ENCODE results near the gene ALX3. TPM values are rescaled to one million over a fixed set of nuclear protein-coding genes. Genes with fewer than 3 reads are reported as not detected.

Gene ALX3
- polyA plus RNA-seq, 1 experiment = not detected

DNA sequence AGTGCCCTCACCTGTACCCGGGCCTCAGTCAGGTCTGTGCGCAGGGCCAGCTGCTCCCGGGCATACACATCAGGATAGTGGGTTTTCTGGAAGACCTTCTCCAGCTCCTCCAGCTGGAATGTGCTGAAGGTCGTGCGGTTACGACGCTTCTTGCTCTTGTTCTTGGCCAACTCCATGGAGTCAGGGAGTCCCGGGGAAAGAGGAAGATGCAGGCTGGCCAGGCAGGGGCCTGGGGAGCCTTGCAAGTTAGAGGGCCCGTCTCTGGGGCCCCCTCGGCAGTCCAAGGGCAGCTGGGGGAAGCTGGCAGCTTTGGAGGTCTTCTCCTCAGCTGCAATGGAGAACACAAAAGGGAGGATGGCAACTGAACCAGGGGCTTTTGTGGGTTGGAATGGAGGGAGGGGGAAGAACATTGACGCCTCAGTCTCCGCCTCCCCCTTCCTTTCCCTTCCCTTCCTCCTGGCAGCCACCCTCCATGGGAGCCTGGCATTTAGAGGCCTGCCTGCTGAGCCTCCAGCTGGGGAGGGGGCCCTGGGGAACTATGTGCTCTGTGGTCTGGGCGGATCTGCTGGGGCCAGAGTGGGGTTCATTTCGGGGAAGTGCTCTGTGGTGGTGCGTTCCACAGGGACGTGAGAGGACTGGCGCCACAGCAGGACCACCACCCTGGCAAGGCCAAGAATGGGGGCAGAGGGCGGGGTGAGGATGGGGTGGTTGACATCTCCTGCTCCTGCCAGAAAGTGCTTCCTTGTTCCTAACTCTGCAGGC lies 5.7 kb downstream of the ALX3 start:
- DNase-seq (ENCODE audit: low read depth, low spot score) = no peak
- ChIA-PET CTCF (interaction anchor here (1.0 to 3.3 kb wide), 3 partner anchors 11 to 52 kb away, joined by 3 to 16 read pairs (median 7); no protein-coding TSS in a partner anchor), POLR2A (no interaction called here)
- Histone ChIP-seq H3K27me3 (ENCODE audit: control insufficient read depth, insufficient read depth, low read length) (peaks cover 42% of the 10 kb centered on the region), H3K4me3 (ENCODE audit: low read depth, low read length) (no peak overlapping the region), H3K9me3 (ENCODE audit: control insufficient read depth, insufficient read depth, low read length) (peaks cover 20% of the 10 kb centered on the region), H3K27ac (ENCODE audit: low read depth, low read length) (no peak overlapping the region)
- no peak for TF ChIP-seq CTCF (IDR thresholded peaks at IDR 0.05; ENCODE audit: low read depth, low read length)

DNA sequence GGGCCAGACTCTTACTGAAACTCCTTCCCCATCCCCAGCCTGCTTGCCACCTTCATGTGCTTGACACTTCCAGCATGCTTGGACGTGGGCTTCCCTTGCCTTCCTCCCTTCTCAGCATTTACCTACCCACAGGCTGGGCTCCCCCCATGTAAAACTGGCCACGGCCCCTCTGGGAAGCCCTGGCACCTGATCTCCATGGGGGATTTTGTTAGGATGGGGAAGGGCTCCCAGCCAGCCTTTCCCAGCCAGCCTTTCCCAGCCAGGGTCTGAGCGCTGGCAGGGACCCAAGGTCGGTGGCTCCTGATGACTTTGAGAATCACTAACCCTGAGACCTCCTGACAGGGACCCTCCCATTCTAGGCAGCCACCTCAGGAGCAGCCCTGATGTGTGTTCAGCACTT lies 6.7 kb downstream of the ALX3 start:
- no peak for TF ChIP-seq CTCF (IDR thresholded peaks at IDR 0.05; ENCODE audit: low read depth, low read length)
- ChIA-PET POLR2A (no interaction called here), CTCF (interaction anchor here (2.2 to 2.4 kb wide), 2 partner anchors 10 to 24 kb away, joined by 7 to 13 read pairs; no protein-coding TSS in a partner anchor)
- peaks cover 12% of the 10 kb centered on the region for H3K9me3 ChIP-seq (ENCODE audit: control insufficient read depth, insufficient read depth, low read length)
- H3K4me3 ChIP-seq (ENCODE audit: low read depth, low read length) = no peak overlapping the region
- peaks cover 32% of the 10 kb centered on the region for H3K27me3 ChIP-seq (ENCODE audit: control insufficient read depth, insufficient read depth, low read length)
- DNase-seq (ENCODE audit: low read depth, low spot score) = no peak
- no peak overlapping the region for H3K27ac ChIP-seq (ENCODE audit: low read depth, low read length)

DNA sequence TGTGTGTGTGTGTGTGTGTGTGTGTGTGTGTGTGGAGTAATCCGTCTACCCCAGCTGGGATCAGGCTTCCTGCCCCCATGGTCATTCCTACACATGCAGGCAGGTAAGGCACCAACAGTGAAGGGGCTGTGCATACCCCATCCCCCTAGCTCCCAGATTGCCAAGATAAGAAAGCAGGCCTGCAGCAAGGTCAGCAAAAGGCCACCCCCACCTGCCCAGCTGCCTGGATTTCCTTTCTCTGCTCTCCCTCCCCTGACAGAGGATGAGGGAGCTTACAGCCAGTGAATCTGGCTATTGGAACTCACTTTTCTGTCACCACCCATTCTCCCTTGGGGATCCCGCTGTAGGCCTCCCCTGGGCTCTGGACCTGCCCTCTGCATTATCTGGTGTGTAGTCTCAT lies 7.9 kb downstream of the ALX3 start:
- peaks cover 5% of the 10 kb centered on the region for H3K9me3 ChIP-seq (ENCODE audit: control insufficient read depth, insufficient read depth, low read length)
- H3K27me3 ChIP-seq (ENCODE audit: control insufficient read depth, insufficient read depth, low read length) = peaks cover 20% of the 10 kb centered on the region
- POLR2A ChIA-PET = no interaction called here
- TF ChIP-seq CTCF (IDR thresholded peaks at IDR 0.05; ENCODE audit: low read depth, low read length) = no peak
- DNase-seq (ENCODE audit: low read depth, low spot score) = no peak
- CTCF ChIA-PET = interaction anchor here (0.6 to 2.6 kb wide), 4 partner anchors 9 to 250 kb away, joined by 3 to 14 read pairs (median 10); no protein-coding TSS in a partner anchor
- no peak overlapping the region for H3K27ac ChIP-seq (ENCODE audit: low read depth, low read length)
- H3K4me3 ChIP-seq (ENCODE audit: low read depth, low read length) = no peak overlapping the region

GRCh38 chr1:110061341-110061740 lies 9.1 kb downstream of the ALX3 start:
- Histone ChIP-seq H3K27me3 (ENCODE audit: control insufficient read depth, insufficient read depth, low read length) (peaks cover 8% of the 10 kb centered on the region), H3K9me3 (ENCODE audit: control insufficient read depth, insufficient read depth, low read length) (no peaks in the 10 kb centered on the region; the same call in 1 of the 2 replicates), H3K27ac (ENCODE audit: low read depth, low read length) (no peak overlapping the region), H3K4me3 (ENCODE audit: low read depth, low read length) (no peak overlapping the region)
- POLR2A ChIA-PET = no interaction called here
- TF ChIP-seq CTCF (IDR thresholded peaks at IDR 0.05; ENCODE audit: low read depth, low read length) = no peak
- CTCF ChIA-PET = interaction anchor here (2.1 to 2.6 kb wide), 2 partner anchors 27 to 44 kb away, joined by 8 to 14 read pairs; no protein-coding TSS in a partner anchor
- no peak for DNase-seq (ENCODE audit: low read depth, low spot score)

- H3K27me3 ChIP-seq (ENCODE audit: control insufficient read depth, insufficient read depth, low read length) = peaks cover 3% of the 10 kb centered on the region
- ChIA-PET POLR2A (no interaction called here), CTCF (interaction anchor here (0.6 to 3.2 kb wide), 19 partner anchors 9 to 136 kb away, joined by 3 to 23 read pairs (median 5); partner anchors contain the start of gene ALX3)
- no peak for DNase-seq (ENCODE audit: low read depth, low spot score)
- no peak for TF ChIP-seq CTCF (IDR thresholded peaks at IDR 0.05; ENCODE audit: low read depth, low read length)
- H3K27ac ChIP-seq (ENCODE audit: low read depth, low read length) = no peak overlapping the region
- H3K4me3 ChIP-seq (ENCODE audit: low read depth, low read length) = no peak overlapping the region
- no peaks in the 10 kb centered on the region; the same call in 1 of the 2 replicates for H3K9me3 ChIP-seq (ENCODE audit: control insufficient read depth, insufficient read depth, low read length)
Observed at GRCh38 chr1:110060662-110061060, 9.8 kb downstream of the ALX3 start.

Data from AG04450 (cell line).